Measurements from ENCODE around the gene LTC4S.

Gene LTC4S

GRCh38 chr5:179798771-179799643 lies 5.2 kb downstream of the LTC4S start:
- no peak overlapping the region for H3K4me3 ChIP-seq (ENCODE audit: low read depth, low read length)
- in situ Hi-C loops (cut with HindIII; ENCODE audit: low pct_ligation_motif_present, low sequenced_read_pairs) = no loop called here
- no peak for TF ChIP-seq CTCF (IDR thresholded peaks at IDR 0.05; ENCODE audit: low read depth, low read length, missing control alignments)
- peaks cover 48% of the 10 kb centered on the region for H3K36me3 ChIP-seq (replicated peaks)
- no peak overlapping the region for H3K27ac ChIP-seq
- no peak for DNase-seq
- no peaks in the 10 kb centered on the region for H3K27me3 ChIP-seq (replicated peaks)

- Histone ChIP-seq H3K27ac (no peak overlapping the region), H3K27me3 (replicated peaks) (no peaks in the 10 kb centered on the region), H3K36me3 (replicated peaks) (peaks cover 48% of the 10 kb centered on the region), H3K4me3 (ENCODE audit: low read depth, low read length) (no peak overlapping the region)
- no peak for DNase-seq
- no peak for TF ChIP-seq CTCF (IDR thresholded peaks at IDR 0.05; ENCODE audit: low read depth, low read length, missing control alignments)
- in situ Hi-C loops (cut with HindIII; ENCODE audit: low pct_ligation_motif_present, low sequenced_read_pairs) = no loop called here
Measured at GRCh38 chr5:179799644-179799973, 5.8 kb downstream of the LTC4S start.

GRCh38 chr5:179800071-179800695 lies 6.4 kb downstream of the LTC4S start:
- Histone ChIP-seq H3K4me3 (ENCODE audit: low read depth, low read length) (no peak overlapping the region), H3K27ac (no peak overlapping the region), H3K36me3 (replicated peaks) (peaks cover 48% of the 10 kb centered on the region), H3K27me3 (replicated peaks) (no peaks in the 10 kb centered on the region)
- no peak for DNase-seq
- no peak for TF ChIP-seq CTCF (IDR thresholded peaks at IDR 0.05; ENCODE audit: low read depth, low read length, missing control alignments)
- in situ Hi-C loops (cut with HindIII; ENCODE audit: low pct_ligation_motif_present, low sequenced_read_pairs) = no loop called here

- in situ Hi-C loops (cut with HindIII; ENCODE audit: low pct_ligation_motif_present, low sequenced_read_pairs) = no loop called here
- Histone ChIP-seq H3K27me3 (replicated peaks) (no peaks in the 10 kb centered on the region), H3K4me3 (ENCODE audit: low read depth, low read length) (no peak overlapping the region), H3K27ac (no peak overlapping the region), H3K36me3 (replicated peaks) (peaks cover 48% of the 10 kb centered on the region)
- TF ChIP-seq CTCF (IDR thresholded peaks at IDR 0.05; ENCODE audit: low read depth, low read length, missing control alignments) = no peak
- no peak for DNase-seq
Measured at GRCh38 chr5:179800696-179801201, 7.0 kb downstream of the LTC4S start.

- in situ Hi-C loops (cut with HindIII; ENCODE audit: low pct_ligation_motif_present, low sequenced_read_pairs) = no loop called here
- Histone ChIP-seq H3K27me3 (replicated peaks) (no peaks in the 10 kb centered on the region), H3K4me3 (ENCODE audit: low read depth, low read length) (no peak overlapping the region), H3K36me3 (replicated peaks) (peaks cover 48% of the 10 kb centered on the region), H3K27ac (no peak overlapping the region)
- DNase-seq = peak; percentile 34
- TF ChIP-seq CTCF (IDR thresholded peaks at IDR 0.05; ENCODE audit: low read depth, low read length, missing control alignments) = peak; percentile 83
Measured at GRCh38 chr5:179801304-179802206, 7.8 kb downstream of the LTC4S start.
